ENCODE measurements around the gene PIK3R3.
A peak's percentile ranks its signal among the peaks of the same experiment; 100 is the strongest.

The PIK3R3 gene

DNA sequence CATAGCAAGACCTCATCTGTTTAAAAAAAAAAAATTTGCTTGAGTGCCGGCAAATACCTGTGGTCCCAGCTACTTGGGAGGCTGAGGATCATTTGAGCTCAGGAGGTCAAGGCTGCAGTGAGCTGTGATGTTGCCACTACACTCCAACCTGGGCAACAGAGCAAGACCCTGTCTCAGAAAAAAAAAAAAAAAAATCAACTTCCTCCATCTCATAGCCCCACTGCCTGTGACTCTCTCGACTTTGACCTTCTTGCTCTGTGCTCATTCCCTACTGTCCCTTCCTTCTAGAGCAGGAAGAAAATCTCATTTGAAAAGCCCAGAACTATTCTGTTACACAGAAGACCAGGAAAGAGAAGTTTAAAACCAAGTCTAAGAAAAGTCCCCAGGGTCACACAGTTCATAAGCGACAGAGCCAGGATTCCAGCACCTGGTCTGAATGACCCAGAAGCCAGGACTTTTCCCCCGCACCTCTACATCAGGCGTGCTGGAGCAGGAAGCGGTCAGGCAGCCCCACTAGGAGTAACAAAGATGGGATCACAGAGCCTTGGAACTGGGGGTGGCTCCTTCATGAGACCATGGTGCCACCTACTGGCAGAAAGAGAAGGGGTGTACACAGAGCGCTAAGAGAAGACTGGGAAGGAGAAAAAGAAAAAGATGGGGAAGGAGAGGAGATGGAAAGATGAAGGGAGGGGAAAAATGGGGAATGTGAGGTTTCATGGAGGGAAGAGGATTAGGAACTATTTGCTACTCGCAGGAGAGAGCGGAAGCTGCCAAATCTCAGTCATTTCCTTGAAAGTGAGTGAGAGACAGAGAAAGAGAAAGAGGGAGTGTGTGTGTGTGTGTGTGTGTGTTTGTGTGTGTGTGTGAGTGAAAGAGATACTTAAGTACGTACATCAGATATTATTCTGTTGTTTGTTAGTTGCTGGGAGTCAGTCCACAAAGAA is 47.0 kb upstream of the PIK3R3 start:
- peak overlapping the region; percentile 91 for H2AFZ ChIP-seq (ENCODE audit: low read length)
- no peak overlapping the region for H3K4me2 ChIP-seq (ENCODE audit: insufficient read depth, low read length, poor library complexity, severe bottlenecking)
- DNase-seq (ENCODE audit: low spot score): peak; percentile 86
- no peak overlapping the region for H3K23ac ChIP-seq (ENCODE audit: low read depth, low read length, poor library complexity)
- no peak overlapping the region for H4K91ac ChIP-seq (ENCODE audit: low read depth, low read length, poor library complexity)
- H3K79me1 ChIP-seq (ENCODE audit: low read depth, low read length): no peaks in the 10 kb centered on the region
- no peak overlapping the region for H3K4ac ChIP-seq (ENCODE audit: low read length)
- no peak overlapping the region for H2AK5ac ChIP-seq (ENCODE audit: low read depth, low read length)
- no peak overlapping the region for H3K18ac ChIP-seq (ENCODE audit: low read length)
- no peaks in the 10 kb centered on the region for H3K27me3 ChIP-seq (ENCODE audit: control insufficient read depth in 3 of 3, insufficient read depth in 3 of 3, low read depth in 1 of 3, low read length in 3 of 3)
- H2BK12ac ChIP-seq (ENCODE audit: low read length): no peak overlapping the region
- no peak overlapping the region for H2BK120ac ChIP-seq (ENCODE audit: low read depth, low read length)
- H3K9ac ChIP-seq (ENCODE audit: low read depth, low read length, poor library complexity): no peak overlapping the region
- no CpG with 5 or more reads among the region's 10 CpGs for WGBS, 2 donors (ENCODE audit: extremely low coverage in 2 of 2, insufficient read length in 2 of 2, insufficient replicate concordance in 1 of 2)
- no peaks in the 10 kb centered on the region for H3K36me3 ChIP-seq (replicated peaks in 1 of 2; ENCODE audit: control insufficient read depth in 2 of 2, insufficient read depth in 2 of 2, low read length in 2 of 2)
- H2BK15ac ChIP-seq (ENCODE audit: low read length): no peak overlapping the region
- H3K27ac ChIP-seq (replicated peaks; ENCODE audit: low read length): no peak overlapping the region
- no peaks in the 10 kb centered on the region for H3K9me3 ChIP-seq (replicated peaks in 1 of 2; ENCODE audit: control insufficient read depth in 2 of 2, insufficient read depth in 1 of 2, low read depth in 1 of 2, low read length in 2 of 2)
- H3K14ac ChIP-seq (ENCODE audit: low read length): no peak overlapping the region
- peaks cover 9 to 10% of the 10 kb centered on the region in 2 donors for H3K4me1 ChIP-seq (ENCODE audit: control insufficient read depth in 2 of 2, insufficient read depth in 1 of 2, low read depth in 1 of 2, low read length in 2 of 2)
- no peak overlapping the region for H2BK5ac ChIP-seq (ENCODE audit: low read length)
- no peak overlapping the region for H3K4me3 ChIP-seq (ENCODE audit: low read length in 2 of 2)
- no peak overlapping the region for H4K8ac ChIP-seq (ENCODE audit: low read depth, low read length)

DNA sequence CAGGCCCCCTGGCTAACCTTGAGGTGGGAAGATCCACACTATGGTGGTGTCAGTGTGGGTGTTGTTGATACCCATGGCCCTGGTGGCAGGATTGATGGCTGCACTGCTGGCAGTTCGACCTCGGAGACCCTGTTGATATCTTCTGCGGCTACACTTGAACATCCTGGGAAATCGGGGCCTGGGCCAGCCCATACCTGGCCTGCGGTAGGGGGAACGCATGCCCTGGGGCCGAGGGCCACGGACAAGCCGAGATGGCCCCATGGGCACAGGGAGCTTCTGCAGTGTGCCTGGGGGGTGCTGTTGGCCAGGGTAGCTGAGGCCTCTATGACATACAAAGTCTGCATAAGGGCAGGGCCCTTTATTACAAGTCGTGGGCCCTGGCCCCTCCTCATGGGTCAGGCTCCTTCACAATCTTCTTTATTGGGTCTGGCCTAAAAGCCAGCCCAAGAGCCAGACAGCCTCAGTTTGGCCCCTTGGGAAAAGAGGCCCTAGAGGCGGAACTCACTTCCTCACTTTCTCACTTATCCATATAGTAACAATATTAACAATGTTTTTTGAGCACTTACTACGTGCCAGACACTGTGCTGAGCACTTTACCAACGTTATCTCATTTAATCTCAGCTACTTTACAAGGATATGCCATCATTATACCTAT is 43.9 kb upstream of the PIK3R3 start, which contains the start of gene P3R3URF:
Gene P3R3URF, minus strand, starts transcription at position 278 of the 655 bp plus-strand sequence. Its CDS starts 17 bp downstream, at position 261.
- no peak for DNase-seq (ENCODE audit: low spot score)
- Histone ChIP-seq H3K23ac (ENCODE audit: low read depth, low read length, poor library complexity) (no peak within 1 kb of the TSS), H3K36me3 (replicated peaks in 1 of 2; ENCODE audit: control insufficient read depth in 2 of 2, insufficient read depth in 2 of 2, low read length in 2 of 2) (no peaks in the 10 kb centered on the region), H2AFZ (ENCODE audit: low read length) (peak within 1 kb of the TSS; percentile 69), H2BK5ac (ENCODE audit: low read length) (no peak within 1 kb of the TSS), H3K9me3 (replicated peaks in 1 of 2; ENCODE audit: control insufficient read depth in 2 of 2, insufficient read depth in 1 of 2, low read depth in 1 of 2, low read length in 2 of 2) (no peaks in the 10 kb centered on the region), H4K91ac (ENCODE audit: low read depth, low read length, poor library complexity) (no peak within 1 kb of the TSS), H3K27me3 (ENCODE audit: control insufficient read depth in 3 of 3, insufficient read depth in 3 of 3, low read depth in 1 of 3, low read length in 3 of 3) (peaks cover 0 to under 1% (median 0%) of the 10 kb centered on the region in 3 experiments), H3K79me1 (ENCODE audit: low read depth, low read length) (no peaks in the 10 kb centered on the region), H3K4me2 (ENCODE audit: insufficient read depth, low read length, poor library complexity, severe bottlenecking) (no peak within 1 kb of the TSS), H3K4ac (ENCODE audit: low read length) (no peak within 1 kb of the TSS), H3K18ac (ENCODE audit: low read length) (peak within 1 kb of the TSS; percentile 29), H2BK120ac (ENCODE audit: low read depth, low read length) (peak within 1 kb of the TSS; percentile 14), H3K27ac (replicated peaks; ENCODE audit: low read length) (no peak within 1 kb of the TSS), H4K8ac (ENCODE audit: low read depth, low read length) (no peak within 1 kb of the TSS), H3K14ac (ENCODE audit: low read length) (peak within 1 kb of the TSS; percentile 28), H3K4me1 (ENCODE audit: control insufficient read depth in 2 of 2, insufficient read depth in 1 of 2, low read depth in 1 of 2, low read length in 2 of 2) (peaks cover 12 to 20% of the 10 kb centered on the region in 2 donors), H3K4me3 (ENCODE audit: low read length in 2 of 2) (no peak within 1 kb of the TSS), H2BK12ac (ENCODE audit: low read length) (no peak within 1 kb of the TSS), H2BK15ac (ENCODE audit: low read length) (no peak within 1 kb of the TSS), H3K9ac (ENCODE audit: low read depth, low read length, poor library complexity) (no peak within 1 kb of the TSS), H2AK5ac (ENCODE audit: low read depth, low read length) (peak within 1 kb of the TSS; percentile 22)
- WGBS, 2 donors (ENCODE audit: extremely low coverage in 2 of 2, insufficient read length in 2 of 2, insufficient replicate concordance in 1 of 2): no CpG with 5 or more reads among the region's 13 CpGs

DNA sequence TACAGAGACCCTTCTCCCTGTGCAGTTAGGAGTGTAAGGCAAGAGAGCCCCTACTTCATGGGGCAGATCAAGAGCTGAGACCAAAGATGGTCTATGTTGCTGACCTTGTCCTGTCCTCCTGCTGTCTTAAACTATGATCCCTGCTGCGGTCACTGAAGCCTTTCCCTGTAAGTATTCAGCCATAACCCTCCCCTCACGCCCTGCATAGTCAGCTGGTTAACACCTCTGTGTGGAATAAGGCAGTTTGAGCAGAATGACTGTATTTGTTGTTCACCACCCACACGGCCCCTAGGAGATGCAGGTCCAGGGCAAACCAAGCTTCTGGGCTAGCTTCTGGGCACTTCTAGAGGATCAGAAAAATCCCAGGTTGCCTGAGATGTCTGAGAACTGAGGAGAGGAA is 42.8 kb upstream of the PIK3R3 start:
- H3K23ac ChIP-seq (ENCODE audit: low read depth, low read length, poor library complexity): no peak overlapping the region
- no peak overlapping the region for H2BK120ac ChIP-seq (ENCODE audit: low read depth, low read length)
- peak overlapping the region; percentile 7 for H3K18ac ChIP-seq (ENCODE audit: low read length)

More for the DNA sequence above, 42.8 kb upstream of the PIK3R3 start:
- H4K91ac ChIP-seq (ENCODE audit: low read depth, low read length, poor library complexity): no peak overlapping the region
- H3K27ac ChIP-seq (replicated peaks; ENCODE audit: low read length): no peak overlapping the region
- peak overlapping the region; percentile 69 for H2AFZ ChIP-seq (ENCODE audit: low read length)
- no peak overlapping the region for H3K9ac ChIP-seq (ENCODE audit: low read depth, low read length, poor library complexity)
- no peak overlapping the region for H2BK15ac ChIP-seq (ENCODE audit: low read length)
- no peak for DNase-seq (ENCODE audit: low spot score)
- peaks cover 11 to 20% of the 10 kb centered on the region in 2 donors for H3K4me1 ChIP-seq (ENCODE audit: control insufficient read depth in 2 of 2, insufficient read depth in 1 of 2, low read depth in 1 of 2, low read length in 2 of 2)
- H2BK5ac ChIP-seq (ENCODE audit: low read length): no peak overlapping the region
- H3K14ac ChIP-seq (ENCODE audit: low read length): no peak overlapping the region
- no peaks in the 10 kb centered on the region for H3K79me1 ChIP-seq (ENCODE audit: low read depth, low read length)
- no peak overlapping the region for H2AK5ac ChIP-seq (ENCODE audit: low read depth, low read length)
- H3K4me2 ChIP-seq (ENCODE audit: insufficient read depth, low read length, poor library complexity, severe bottlenecking): no peak overlapping the region
- H4K8ac ChIP-seq (ENCODE audit: low read depth, low read length): no peak overlapping the region
- H3K27me3 ChIP-seq (ENCODE audit: control insufficient read depth in 3 of 3, insufficient read depth in 3 of 3, low read depth in 1 of 3, low read length in 3 of 3): peaks cover 0 to 5% (median 0%) of the 10 kb centered on the region in 3 experiments
- H3K4me3 ChIP-seq (ENCODE audit: low read length in 2 of 2): no peak overlapping the region
- no CpG with 5 or more reads among the region's 3 CpGs for WGBS, 2 donors (ENCODE audit: extremely low coverage in 2 of 2, insufficient read length in 2 of 2, insufficient replicate concordance in 1 of 2)
- H3K4ac ChIP-seq (ENCODE audit: low read length): no peak overlapping the region
- H3K36me3 ChIP-seq (replicated peaks in 1 of 2; ENCODE audit: control insufficient read depth in 2 of 2, insufficient read depth in 2 of 2, low read length in 2 of 2): no peaks in the 10 kb centered on the region
- no peak overlapping the region for H2BK12ac ChIP-seq (ENCODE audit: low read length)
- no peaks in the 10 kb centered on the region for H3K9me3 ChIP-seq (replicated peaks in 1 of 2; ENCODE audit: control insufficient read depth in 2 of 2, insufficient read depth in 1 of 2, low read depth in 1 of 2, low read length in 2 of 2)
